Fibroblast of lung (primary cell): ENCODE measurements around the gene C14orf39. TPM values are rescaled to one million over a fixed set of nuclear protein-coding genes. Genes with fewer than 3 reads are reported as not detected.
A peak's percentile ranks its signal among the peaks of the same experiment; 100 is the strongest.

ENCODE experiments used
- DNase-seq, 2 donors: peaks; one replicate each; pipeline versions ENCODE4 v3.0.0 to v3.0.0-alpha.2; 2010; ENCODE audit warnings: low read depth in 2 of 2
- H2AFZ ChIP-seq: 2 replicates; pipeline ENCODE4 v1.5.1; 2012; ENCODE audit warnings: low read length, control low read depth, inconsistent platforms
- H3K27ac ChIP-seq: 2 replicates; pipeline ENCODE4 v1.5.1; 2011; ENCODE audit warnings: low read length, control low read depth; ENCODE audit not compliant: insufficient read depth
- H3K27me3 ChIP-seq: 2 replicates; pipeline ENCODE4 v1.5.1; 2011; ENCODE audit warnings: mild to moderate bottlenecking, low read length; ENCODE audit not compliant: control insufficient read depth, insufficient read depth
- H3K36me3 ChIP-seq: 2 replicates; pipeline ENCODE4 v1.5.1; 2011; ENCODE audit warnings: low read length; ENCODE audit not compliant: control insufficient read depth, insufficient read depth
- H3K4me1 ChIP-seq: 2 replicates; pipeline ENCODE4 v1.5.1; 2011; ENCODE audit warnings: low read length; ENCODE audit not compliant: control insufficient read depth, insufficient read depth; ENCODE audit errors: extremely low read depth
- H3K4me2 ChIP-seq: 2 replicates; pipeline ENCODE4 v1.5.1; 2011; ENCODE audit warnings: low read length, control low read depth; ENCODE audit not compliant: insufficient read depth; ENCODE audit errors: extremely low read depth
- H3K4me3 ChIP-seq, 4 experiments: fragments of 200-600 bp in 1 of 4; sonication (generic) in 1 of 4; replicated peaks in 1 of 4; 2 replicates each; pipeline ENCODE4 v1.5.1; 2011 to 2016; ENCODE audit warnings: low read length in 4 of 4, low read depth in 3 of 4, mild to moderate bottlenecking in 3 of 4, control low read depth in 2 of 4, inconsistent platforms in 1 of 4, mixed read lengths in 1 of 4; ENCODE audit not compliant: insufficient read depth in 1 of 4; ENCODE audit errors: control extremely low read depth in 1 of 4
- H3K79me2 ChIP-seq: 2 replicates; pipeline ENCODE4 v1.5.1; 2012; ENCODE audit warnings: mild to moderate bottlenecking, low read length, inconsistent platforms; ENCODE audit not compliant: control insufficient read depth, insufficient read depth
- H3K9ac ChIP-seq: 2 replicates; pipeline ENCODE4 v1.5.1; 2011; ENCODE audit warnings: mild to moderate bottlenecking, low read length, control low read depth; ENCODE audit not compliant: insufficient read depth
- H3K9me3 ChIP-seq: 2 replicates; pipeline ENCODE4 v1.5.1; 2012; ENCODE audit warnings: low read depth, low read length; ENCODE audit not compliant: control insufficient read depth, insufficient read depth
- H4K20me1 ChIP-seq: 2 replicates; pipeline ENCODE4 v1.5.1; 2011; ENCODE audit warnings: low read length; ENCODE audit not compliant: control insufficient read depth, insufficient read depth; ENCODE audit errors: extremely low read depth
- CTCF ChIP-seq, 2 donors: IDR thresholded peaks in 1 of 2; conservative IDR thresholded peaks in 1 of 2; 1 replicate in 1 of 2; 2 replicates in 1 of 2; pipeline ENCODE4 v1.5.1; 2011 to 2012; ENCODE audit warnings: low read length in 2 of 2, control low read depth in 1 of 2, inconsistent platforms in 1 of 2, low read depth in 1 of 2, mild to moderate bottlenecking in 1 of 2
- EZH2 ChIP-seq: IDR thresholded peaks from 2 replicates; pipeline ENCODE4 v1.5.1; 2012; ENCODE audit warnings: low read length, control low read depth, mild to moderate bottlenecking; ENCODE audit errors: missing control alignments
- polyA minus RNA-seq: library from RNA; depleted of rRNA, polyadenylated mRNA; stranded (reverse); fragments of >200 nt; gene quantifications from 2 replicates; pipeline ENCODE4 v1.2.3, GENCODE V29; 2011; ENCODE audit warnings: low replicate concordance
- polyA plus RNA-seq, 2 donors: library from polyadenylated mRNA; depleted of rRNA in 1 of 2; stranded (reverse) in 1 of 2; unstranded in 1 of 2; fragments of >200 nt; gene quantifications; 2 replicates each; pipeline ENCODE4 v1.2.1, GENCODE V29; 2011 to 2012; ENCODE audit warnings: missing spikeins in 1 of 2
- total RNA-seq: library from RNA; depleted of rRNA; stranded (reverse); fragments of >200 nt; gene quantifications from 2 replicates; pipeline ENCODE4 v1.2.1, GENCODE V29; 2014

The C14orf39 gene
- total RNA-seq (not detected in 2 replicates), polyA plus RNA-seq (0.01 and 0.06 TPM in 2 replicates), polyA minus RNA-seq (not detected in 2 replicates)
- 0.08 TPM in 1 of 2 replicates, not detected in the other for polyA plus RNA-seq (2012)

DNA sequence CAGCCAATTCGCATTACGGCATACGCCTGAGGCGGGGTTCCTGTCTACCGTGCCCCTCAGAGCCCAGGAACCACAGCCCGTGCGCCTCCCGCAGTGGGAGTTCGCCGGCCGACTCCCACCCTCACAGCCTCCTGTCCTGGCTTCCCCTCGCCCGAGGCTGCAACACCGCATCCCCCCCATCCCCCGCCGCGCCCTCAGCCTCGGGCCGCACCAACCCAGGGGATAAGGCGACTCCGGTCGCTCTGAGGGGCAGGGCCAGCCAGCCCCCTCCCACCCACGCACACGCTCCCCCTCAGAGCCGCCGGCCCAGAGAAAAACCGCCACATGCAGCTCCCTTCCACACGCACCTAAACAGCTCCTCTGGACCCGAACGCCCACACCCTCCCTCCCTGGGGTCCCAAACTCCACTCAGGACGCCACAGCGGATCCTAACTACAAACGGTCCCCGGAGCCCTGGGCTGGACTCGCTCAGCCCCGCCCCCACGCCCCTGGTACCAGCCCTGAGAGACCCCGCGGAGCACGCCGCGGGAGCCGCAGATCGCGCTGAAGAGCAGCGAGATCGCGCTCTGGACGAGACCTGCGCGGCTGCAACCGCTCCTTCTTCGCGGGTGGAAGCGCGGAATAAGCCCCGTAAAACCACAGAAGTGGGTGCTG is at the start of gene C14orf39:
Gene C14orf39 (minus strand): TSS at position 466 of the 654 bp plus-strand sequence. CDS start 985 bp downstream, outside the sequence.
- TF ChIP-seq EZH2 (peak; percentile 23), CTCF (conservative IDR thresholded peaks at IDR 0.05 in 1 of 2, IDR thresholded peaks at IDR 0.05 in 1 of 2; ENCODE audit: low read depth in 1 of 2, low read length in 2 of 2) (no peak)
- Histone ChIP-seq H3K27ac (no peak within 1 kb of the TSS), H3K4me3 (peak within 1 kb of the TSS in 2 of 4 experiments; percentile 32 to 44), H3K79me2 (no peaks in the 10 kb centered on the region), H3K9ac (no peak within 1 kb of the TSS), H3K9me3 (no peaks in the 10 kb centered on the region), H3K36me3 (no peaks in the 10 kb centered on the region), H3K27me3 (peaks cover 10% of the 10 kb centered on the region), H3K4me2 (peak within 1 kb of the TSS; percentile 8), H2AFZ (no peak within 1 kb of the TSS), H4K20me1 (no peaks in the 10 kb centered on the region), H3K4me1 (no peaks in the 10 kb centered on the region)
- peak; percentile 36 to 51 for DNase-seq

GRCh38 chr14:60532442-60532841 is 46.6 kb upstream of the C14orf39 start:
- Histone ChIP-seq H3K4me2 (no peak overlapping the region), H4K20me1 (no peaks in the 10 kb centered on the region), H3K27ac (no peak overlapping the region), H3K79me2 (no peaks in the 10 kb centered on the region), H3K36me3 (no peaks in the 10 kb centered on the region), H3K4me1 (no peaks in the 10 kb centered on the region), H2AFZ (no peak overlapping the region), H3K9me3 (no peaks in the 10 kb centered on the region), H3K9ac (no peak overlapping the region), H3K4me3 (no peak overlapping the region), H3K27me3 (no peaks in the 10 kb centered on the region)
- no peak for DNase-seq
- TF ChIP-seq CTCF (conservative IDR thresholded peaks at IDR 0.05 in 1 of 2, IDR thresholded peaks at IDR 0.05 in 1 of 2; ENCODE audit: low read depth in 1 of 2, low read length in 2 of 2) (no peak), EZH2 (no peak)

GRCh38 chr14:60515511-60516289 is 29.8 kb upstream of the C14orf39 start:
- TF ChIP-seq CTCF (conservative IDR thresholded peaks at IDR 0.05 in 1 of 2, IDR thresholded peaks at IDR 0.05 in 1 of 2; ENCODE audit: low read depth in 1 of 2, low read length in 2 of 2) (no peak), EZH2 (peak; percentile 79)
- H2AFZ ChIP-seq = no peak overlapping the region
- no peak overlapping the region for H3K4me3 ChIP-seq
- H3K4me1 ChIP-seq = no peaks in the 10 kb centered on the region
- no peak overlapping the region for H3K4me2 ChIP-seq
- H3K9me3 ChIP-seq = no peaks in the 10 kb centered on the region
- no peak overlapping the region for H3K27ac ChIP-seq
- H4K20me1 ChIP-seq = no peaks in the 10 kb centered on the region
- no peaks in the 10 kb centered on the region for H3K36me3 ChIP-seq
- peaks cover 54% of the 10 kb centered on the region for H3K27me3 ChIP-seq
- DNase-seq = no peak
- no peak overlapping the region for H3K9ac ChIP-seq
- no peaks in the 10 kb centered on the region for H3K79me2 ChIP-seq
